Activated T-helper 1 cell treated with anti-CD3 and anti-CD28 coated beads, Interleukin-12 subunit alpha, Interleukin-12 subunit beta, Interleukin-2, Interleukin-4 antibody, amounts not matched to agents 30 ng/mL and 10 ng/mL and 1 ng/mL, durations not matched to agents 14 hours and 24 hours and 36 hours (primary cell): ENCODE measurements around the gene SLC5A5. TPM values are rescaled to one million over a fixed set of nuclear protein-coding genes. Genes with fewer than 3 reads are reported as not detected.

Experiments
- DNase-seq: peaks from one replicate; pipeline ENCODE4 v3.0.0; 2021; ENCODE audit warnings: low spot score
- H3K27ac Mint-ChIP-seq: one replicate; pipeline ENCODE4 v1.8.0; 2021; ENCODE audit warnings: mild to moderate bottlenecking, mixed read lengths
- H3K27me3 Mint-ChIP-seq: one replicate; pipeline ENCODE4 v1.8.0; 2022; ENCODE audit warnings: mild to moderate bottlenecking, moderate library complexity, mixed read lengths; ENCODE audit not compliant: insufficient read depth
- H3K36me3 Mint-ChIP-seq: one replicate; pipeline ENCODE4 v1.8.0; 2021; ENCODE audit warnings: low read depth, mixed read lengths
- H3K4me1 Mint-ChIP-seq: one replicate; pipeline ENCODE4 v1.8.0; 2021; ENCODE audit warnings: low read depth, mixed read lengths
- H3K4me3 Mint-ChIP-seq: one replicate; pipeline ENCODE4 v1.8.0; 2021; ENCODE audit warnings: mild to moderate bottlenecking, moderate library complexity, mixed read lengths
- H3K9me3 Mint-ChIP-seq: one replicate; pipeline ENCODE4 v1.8.0; 2021; ENCODE audit warnings: mixed read lengths
- intact Hi-C: fragments of 100-400 bp; cut with micrococcal nuclease; formaldehyde crosslinking; loops from one replicate; pipeline ENCODE4 v1.15.1; 2024
- total RNA-seq: library from RNA; stranded (reverse); gene quantifications from 2 replicates; pipeline ENCODE4 v1.2.3, GENCODE V29; 2022

The SLC5A5 gene
- total RNA-seq, 1 donor from 2014 or later = 1.1 TPM

- peaks cover 9% of the 10 kb centered on the region for H3K27me3 Mint-ChIP-seq
- no peak overlapping the region for H3K4me3 Mint-ChIP-seq
- no peak overlapping the region for H3K27ac Mint-ChIP-seq
- intact Hi-C loops = loop anchor here (10.0 kb wide), 1 partner anchor 210 kb away; the partner anchor contains the start of gene PIK3R2
- H3K9me3 Mint-ChIP-seq = no peaks in the 10 kb centered on the region
- DNase-seq = no peak
- H3K36me3 Mint-ChIP-seq = peaks cover 6% of the 10 kb centered on the region
- H3K4me1 Mint-ChIP-seq = peaks cover 28% of the 10 kb centered on the region
Measured at GRCh38 chr19:17944301-17944700, 72.6 kb downstream of the SLC5A5 start.

Other genes starting within 250 kb of the SLC5A5 start
- gene UNC13A, start 183.6 kb upstream of the SLC5A5 start, total RNA-seq = 0.02 TPM in 1 of 2 replicates, not detected in the other
- gene MAP1S, start 152.5 kb upstream of the SLC5A5 start, total RNA-seq = 81.7 and 83.7 TPM in 2 replicates
- gene FCHO1, start 120.5 kb upstream of the SLC5A5 start, total RNA-seq = 88.6 and 93.6 TPM in 2 replicates
- gene B3GNT3, start 76.8 kb upstream of the SLC5A5 start, total RNA-seq = not detected in 2 replicates
- 8.7 and 9.3 TPM in 2 replicates for gene INSL3, start 50.4 kb upstream of the SLC5A5 start, total RNA-seq
- 222 and 227 TPM in 2 replicates for gene JAK3, start 24.0 kb upstream of the SLC5A5 start, total RNA-seq
- 2,494 and 2,556 TPM in 2 replicates for gene RPL18A, start 12.0 kb upstream of the SLC5A5 start, total RNA-seq
- gene CCDC124, start 61.1 kb downstream of the SLC5A5 start, total RNA-seq = 122 and 128 TPM in 2 replicates
- gene KCNN1, start 95.2 kb downstream of the SLC5A5 start, total RNA-seq = not detected in 2 replicates
- 45.0 and 46.1 TPM in 2 replicates for gene ARRDC2, start 136.2 kb downstream of the SLC5A5 start, total RNA-seq
- 44.5 and 47.5 TPM in 2 replicates for gene IL12RB1, start 215.0 kb downstream of the SLC5A5 start, total RNA-seq
- 16.5 and 17.6 TPM in 2 replicates for gene MAST3, start 225.8 kb downstream of the SLC5A5 start, total RNA-seq